Chondrocyte (in vitro differentiated cells): ENCODE data around the gene DUSP9. TPM values are rescaled to one million over a fixed set of nuclear protein-coding genes. Genes with fewer than 3 reads are reported as not detected.

Source experiments
- DNase-seq: peaks from one replicate; pipeline ENCODE4 v3.0.0; 2021; ENCODE audit warnings: mixed read lengths, low spot score
- H3K27ac Mint-ChIP-seq: one replicate; pipeline ENCODE4 v1.8.0; 2021; ENCODE audit warnings: mild to moderate bottlenecking, moderate library complexity, mixed read lengths; ENCODE audit not compliant: unreplicated experiment
- H3K27me3 Mint-ChIP-seq: 2 replicates; pipeline ENCODE4 v1.8.0; 2021; ENCODE audit warnings: low read depth, mixed read lengths
- H3K36me3 Mint-ChIP-seq: 2 replicates; pipeline ENCODE4 v1.8.0; 2021; ENCODE audit warnings: low read depth, mixed read lengths
- H3K4me1 Mint-ChIP-seq: 2 replicates; pipeline ENCODE4 v1.8.0; 2021; ENCODE audit warnings: low read depth, mild to moderate bottlenecking, mixed read lengths
- H3K4me3 Mint-ChIP-seq: one replicate; pipeline ENCODE4 v1.8.0; 2021; ENCODE audit warnings: mild to moderate bottlenecking, moderate library complexity, mixed read lengths; ENCODE audit not compliant: unreplicated experiment
- H3K9me3 Mint-ChIP-seq: 2 replicates; pipeline ENCODE4 v1.8.0; 2021; ENCODE audit warnings: low read depth, mixed read lengths
- total RNA-seq: library from RNA; stranded (reverse); gene quantifications from 3 replicates; pipeline ENCODE4 v1.2.1, GENCODE V29; 2021
- TF ChIP-seq, protein P1 (sequence below): fragments of 200-600 bp; sonication (generic); IDR thresholded peaks from 2 replicates; pipeline ENCODE4 v1.5.0; 2021; ENCODE audit warnings: antibody characterized with exemption, mild to moderate bottlenecking, moderate library complexity

The DUSP9 gene
- total RNA-seq, 1 donor from 2014 or later: not detected

GRCh38 chrX:153640045-153640686, 6.8 kb upstream of the DUSP9 start:
- TF ChIP-seq, protein P1, sequence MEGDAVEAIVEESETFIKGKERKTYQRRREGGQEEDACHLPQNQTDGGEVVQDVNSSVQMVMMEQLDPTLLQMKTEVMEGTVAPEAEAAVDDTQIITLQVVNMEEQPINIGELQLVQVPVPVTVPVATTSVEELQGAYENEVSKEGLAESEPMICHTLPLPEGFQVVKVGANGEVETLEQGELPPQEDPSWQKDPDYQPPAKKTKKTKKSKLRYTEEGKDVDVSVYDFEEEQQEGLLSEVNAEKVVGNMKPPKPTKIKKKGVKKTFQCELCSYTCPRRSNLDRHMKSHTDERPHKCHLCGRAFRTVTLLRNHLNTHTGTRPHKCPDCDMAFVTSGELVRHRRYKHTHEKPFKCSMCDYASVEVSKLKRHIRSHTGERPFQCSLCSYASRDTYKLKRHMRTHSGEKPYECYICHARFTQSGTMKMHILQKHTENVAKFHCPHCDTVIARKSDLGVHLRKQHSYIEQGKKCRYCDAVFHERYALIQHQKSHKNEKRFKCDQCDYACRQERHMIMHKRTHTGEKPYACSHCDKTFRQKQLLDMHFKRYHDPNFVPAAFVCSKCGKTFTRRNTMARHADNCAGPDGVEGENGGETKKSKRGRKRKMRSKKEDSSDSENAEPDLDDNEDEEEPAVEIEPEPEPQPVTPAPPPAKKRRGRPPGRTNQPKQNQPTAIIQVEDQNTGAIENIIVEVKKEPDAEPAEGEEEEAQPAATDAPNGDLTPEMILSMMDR: no peak
- no peak overlapping the region for H3K27ac Mint-ChIP-seq
- no peaks in the 10 kb centered on the region for H3K36me3 Mint-ChIP-seq
- H3K9me3 Mint-ChIP-seq: peaks cover under 1% of the 10 kb centered on the region
- DNase-seq: peak; percentile 73
- H3K4me1 Mint-ChIP-seq: peaks cover 5% of the 10 kb centered on the region
- H3K27me3 Mint-ChIP-seq: peaks cover 11% of the 10 kb centered on the region
- no peak overlapping the region for H3K4me3 Mint-ChIP-seq

DNA sequence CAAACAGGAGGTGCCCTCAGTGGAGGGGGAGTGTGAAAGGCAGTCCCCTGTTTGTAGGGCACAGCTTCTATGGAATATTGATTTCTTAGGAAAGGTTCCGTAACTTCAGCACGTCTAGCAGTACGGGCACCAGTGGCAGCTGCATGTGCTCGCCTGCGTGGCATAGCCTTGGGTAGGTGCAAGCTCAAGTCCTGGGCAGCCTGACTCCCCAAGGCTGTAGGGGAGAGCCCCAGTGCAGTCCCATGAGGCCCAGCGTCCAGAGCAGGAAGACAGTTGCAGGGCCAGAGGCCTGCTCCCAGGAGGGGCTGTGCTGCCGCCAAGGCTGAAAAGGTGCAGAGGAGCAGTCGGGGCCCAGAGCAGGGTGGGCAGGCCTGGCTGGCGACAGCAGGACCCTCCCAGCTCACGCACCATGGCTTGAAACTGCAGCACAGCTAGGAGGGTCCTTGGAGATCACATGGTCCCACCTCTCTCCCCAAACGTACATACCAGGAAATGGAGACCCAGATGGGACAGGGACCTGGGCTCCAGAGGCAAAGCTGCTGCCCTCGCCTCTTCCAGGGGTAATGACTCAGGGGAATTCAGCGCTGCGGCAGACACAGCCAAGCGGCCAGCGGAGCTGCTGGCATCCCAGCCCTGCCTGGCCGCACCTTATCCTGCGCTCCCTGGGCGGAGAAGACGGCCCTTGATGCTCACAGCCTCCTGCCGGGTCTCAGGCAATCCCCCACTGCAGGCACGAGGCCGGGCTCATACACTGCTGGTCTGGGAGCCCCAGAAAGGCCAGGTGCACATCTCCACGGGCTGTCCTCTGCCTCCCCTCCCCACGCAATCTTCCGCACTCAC, 6.0 kb upstream of the DUSP9 start:
- TF ChIP-seq, protein P1: no peak
- H3K27ac Mint-ChIP-seq: no peak overlapping the region
- H3K36me3 Mint-ChIP-seq: no peaks in the 10 kb centered on the region
- peaks cover 5% of the 10 kb centered on the region for H3K4me1 Mint-ChIP-seq
- H3K27me3 Mint-ChIP-seq: peaks cover 15% of the 10 kb centered on the region
- no peaks in the 10 kb centered on the region for H3K9me3 Mint-ChIP-seq
- no peak overlapping the region for H3K4me3 Mint-ChIP-seq
- peak; percentile 72 for DNase-seq

DNA sequence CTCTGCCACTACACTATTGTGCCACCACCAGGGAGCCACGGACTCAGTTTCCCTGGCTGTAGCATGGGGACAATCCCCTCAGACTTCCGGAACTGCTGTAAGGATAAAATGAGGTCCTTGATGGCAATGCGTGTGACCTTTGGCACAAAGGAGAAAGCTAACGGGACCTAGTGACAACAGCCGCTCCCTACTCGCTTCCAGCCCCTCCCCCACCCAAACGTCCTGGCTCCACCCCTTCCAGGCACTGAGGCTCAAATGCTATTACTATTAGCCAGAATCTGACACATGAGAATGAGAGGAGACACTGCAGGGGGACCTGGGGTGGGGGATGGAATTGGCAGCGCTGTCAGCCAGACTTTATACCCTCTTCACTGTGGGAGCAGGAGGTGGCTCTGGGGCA, 5.4 kb upstream of the DUSP9 start:
- Mint-ChIP-seq H3K36me3 (no peaks in the 10 kb centered on the region), H3K27ac (no peak overlapping the region), H3K27me3 (peaks cover 18% of the 10 kb centered on the region), H3K4me1 (peaks cover 5% of the 10 kb centered on the region), H3K4me3 (no peak overlapping the region), H3K9me3 (no peaks in the 10 kb centered on the region)
- peak; percentile 28 for DNase-seq
- TF ChIP-seq, protein P1: no peak

DNA sequence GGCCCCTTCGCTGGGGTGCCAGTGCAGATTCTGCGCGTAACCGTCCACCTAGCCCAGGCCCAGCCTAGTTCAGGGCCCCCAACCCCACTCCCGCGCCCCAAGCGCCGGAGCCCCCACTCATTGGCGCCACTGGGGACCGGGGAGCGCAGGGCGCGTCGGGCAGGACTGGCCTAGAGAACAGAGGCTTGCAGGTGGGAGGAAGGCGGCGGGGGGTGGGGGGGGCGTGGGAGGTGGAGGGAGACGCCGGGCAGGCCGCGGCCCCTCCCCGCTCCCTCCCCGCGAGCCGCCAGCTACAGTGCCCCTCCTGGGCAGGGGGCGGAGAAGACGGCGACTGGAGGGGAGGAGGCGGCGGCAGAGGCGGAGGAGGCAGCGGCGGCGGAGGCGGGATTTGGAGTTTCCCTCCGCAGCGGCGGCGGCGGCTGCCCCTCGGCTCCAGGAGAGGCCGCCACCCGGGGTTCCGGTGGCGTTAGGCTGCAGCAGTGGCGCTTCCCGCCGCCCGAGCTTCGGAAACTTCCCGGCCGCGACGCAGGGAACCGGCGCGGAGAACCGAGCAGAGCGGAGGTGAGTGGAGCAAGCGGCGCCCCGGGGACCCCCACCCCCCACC, 4.8 kb upstream of the DUSP9 start:
- Mint-ChIP-seq H3K27ac (no peak overlapping the region), H3K36me3 (no peaks in the 10 kb centered on the region), H3K27me3 (peaks cover 18% of the 10 kb centered on the region), H3K4me3 (no peak overlapping the region), H3K9me3 (no peaks in the 10 kb centered on the region), H3K4me1 (peaks cover 5% of the 10 kb centered on the region)
- peak; percentile 73 for DNase-seq
- TF ChIP-seq, protein P1: peak; percentile 7

- peak; percentile 91 for DNase-seq
- Mint-ChIP-seq H3K4me3 (peak overlapping the region; percentile 50), H3K27ac (no peak overlapping the region), H3K9me3 (no peaks in the 10 kb centered on the region), H3K27me3 (peaks cover 18% of the 10 kb centered on the region), H3K36me3 (no peaks in the 10 kb centered on the region), H3K4me1 (peaks cover 5% of the 10 kb centered on the region)
- TF ChIP-seq, protein P1: no peak
These were observed 4.2 kb upstream of the DUSP9 start for GRCh38 chrX:153642655-153643430.
